Heart left ventricle (tissue), 13 donors: Measurements from ENCODE around the gene UHRF2.

ENCODE experiments used
- POLR2A ChIP-seq, 2 donors: fragments of 450-650 bp; IDR thresholded peaks; one replicate each; pipeline ENCODE4 v1.6.1; 2017; ENCODE audit warnings: antibody characterized with exemption in 2 of 2, mild to moderate bottlenecking in 2 of 2, moderate library complexity in 2 of 2
- TF ChIP-seq, protein P1 (sequence below), 12 donors: fragments of 200-600 bp; sonication (generic) in 4 of 12; IDR thresholded peaks; one replicate each; pipeline versions ENCODE4 v1.5.0 to v1.8.0; 2018 to 2022; ENCODE audit warnings: antibody characterized with exemption in 12 of 12, mild to moderate bottlenecking in 5 of 12
- donor health status: ischemic (EF 13 %, LVEDD 7.1; RV severe dilation, severe dysfunction).
- donor health status: DM: no; HTN: yes; CAD: no.
- donor health status: DM: no; HTN: no; CAD: no.
- donor health status: ischemic (EF 25% LVEDD 6.9; RV normal size, moderate dysfunction).
- donor health status: ischemic (EF 25% LVEDD 5.7; RV mildly dilated, moderate dysfunction).
- donor health status: ischemic (EF 35%, LVEDD 5.7; RV mildly dilated, moderate dysfunction).
- donor health status: nonischemic (EF 11% LVEDD 7.7; RV severe dilation, severe dysfunction).
- donor health status: DM: yes; HTN: yes; CAD: no.
- donor health status: PGD.
- donor health status: ischemic (EF 29% LVEDD 5.4; RV normal size, mild dysfunction).
- donor health status: nonischemic (EF 23%, LVEDD 6.1; RV moderate dilation, normal function).

- TF ChIP-seq POLR2A (IDR thresholded peaks at IDR 0.05), result no peak
- TF ChIP-seq, protein P1, sequence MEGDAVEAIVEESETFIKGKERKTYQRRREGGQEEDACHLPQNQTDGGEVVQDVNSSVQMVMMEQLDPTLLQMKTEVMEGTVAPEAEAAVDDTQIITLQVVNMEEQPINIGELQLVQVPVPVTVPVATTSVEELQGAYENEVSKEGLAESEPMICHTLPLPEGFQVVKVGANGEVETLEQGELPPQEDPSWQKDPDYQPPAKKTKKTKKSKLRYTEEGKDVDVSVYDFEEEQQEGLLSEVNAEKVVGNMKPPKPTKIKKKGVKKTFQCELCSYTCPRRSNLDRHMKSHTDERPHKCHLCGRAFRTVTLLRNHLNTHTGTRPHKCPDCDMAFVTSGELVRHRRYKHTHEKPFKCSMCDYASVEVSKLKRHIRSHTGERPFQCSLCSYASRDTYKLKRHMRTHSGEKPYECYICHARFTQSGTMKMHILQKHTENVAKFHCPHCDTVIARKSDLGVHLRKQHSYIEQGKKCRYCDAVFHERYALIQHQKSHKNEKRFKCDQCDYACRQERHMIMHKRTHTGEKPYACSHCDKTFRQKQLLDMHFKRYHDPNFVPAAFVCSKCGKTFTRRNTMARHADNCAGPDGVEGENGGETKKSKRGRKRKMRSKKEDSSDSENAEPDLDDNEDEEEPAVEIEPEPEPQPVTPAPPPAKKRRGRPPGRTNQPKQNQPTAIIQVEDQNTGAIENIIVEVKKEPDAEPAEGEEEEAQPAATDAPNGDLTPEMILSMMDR (IDR thresholded peaks at IDR 0.05), result peak in 1 of 12 donors; percentile 6
Measured at GRCh38 chr9:6495466-6495865, 82.5 kb downstream of the UHRF2 start.
